SK-N-SH treated with all-trans-retinoic acid at 6 μM for 48 hours (cell line): ENCODE measurements around the gene ZNF264.

ENCODE experiments used
- ATAC-seq: fragments of 200-7000 bp; cut with Tn5 transposase; 3 replicates; pipeline ENCODE4 v1.9.1; 2020; ENCODE audit warnings: mild to moderate bottlenecking, moderate library complexity
- ARNTL ChIP-seq: fragments of 450-650 bp; formaldehyde crosslinking; IDR thresholded peaks from 2 replicates; pipeline ENCODE4 v1.5.0; 2020; ENCODE audit warnings: low read depth, mild to moderate bottlenecking, moderate library complexity, borderline replicate concordance
- BACH2 ChIP-seq: fragments of 250-450 bp; sonication (Bioruptor Pico); IDR thresholded peaks from 2 replicates; pipeline ENCODE4 v1.9.0; 2021; ENCODE audit warnings: mild to moderate bottlenecking, borderline replicate concordance
- CSDC2 ChIP-seq: fragments of 250-450 bp; sonication (Bioruptor Pico); IDR thresholded peaks from 2 replicates; pipeline ENCODE4 v1.5.0; 2020; ENCODE audit warnings: mild to moderate bottlenecking, moderate library complexity
- ESRRG ChIP-seq: fragments of 250-450 bp; sonication (Bioruptor Pico); IDR thresholded peaks from 2 replicates; pipeline ENCODE4 v1.6.1; 2021; ENCODE audit warnings: mild to moderate bottlenecking
- GLIS3 ChIP-seq: fragments of 250-450 bp; sonication (Bioruptor Pico); IDR thresholded peaks from 2 replicates; pipeline ENCODE4 v1.5.0; 2020; ENCODE audit warnings: mild to moderate bottlenecking, moderate library complexity
- ISL1 ChIP-seq: fragments of 250-450 bp; sonication (Bioruptor Pico); IDR thresholded peaks from 2 replicates; pipeline ENCODE4 v2.1.2; 2022; ENCODE audit warnings: mild to moderate bottlenecking, moderate library complexity
- OSR1 ChIP-seq: fragments of 250-450 bp; sonication (Bioruptor Pico); IDR thresholded peaks from 2 replicates; pipeline ENCODE4 v1.8.0; 2022; ENCODE audit warnings: moderate library complexity, mild to moderate bottlenecking, inconsistent platforms
- PATZ1 ChIP-seq: fragments of 250-450 bp; sonication (Bioruptor Pico); IDR thresholded peaks from 2 replicates; pipeline ENCODE4 v1.8.0; 2020; ENCODE audit warnings: mild to moderate bottlenecking, moderate library complexity, borderline replicate concordance
- PPARA ChIP-seq: fragments of 250-450 bp; sonication (Bioruptor Pico); IDR thresholded peaks from 2 replicates; pipeline ENCODE4 v1.5.0; 2020; ENCODE audit warnings: mild to moderate bottlenecking, borderline replicate concordance
- RARB ChIP-seq: fragments of 250-450 bp; sonication (Bioruptor Pico); IDR thresholded peaks from 2 replicates; pipeline ENCODE4 v1.8.0; 2021; ENCODE audit warnings: mild to moderate bottlenecking, moderate library complexity
- SNAI2 ChIP-seq: fragments of 250-450 bp; sonication (Bioruptor Pico); IDR thresholded peaks from 2 replicates; pipeline ENCODE4 v1.5.0; 2020; ENCODE audit warnings: mild to moderate bottlenecking, moderate library complexity
- ZC3H10 ChIP-seq: fragments of 250-450 bp; sonication (Bioruptor Pico); IDR thresholded peaks from 2 replicates; pipeline ENCODE4 v1.5.1; 2021; ENCODE audit warnings: mild to moderate bottlenecking, moderate library complexity
- ZFP3 ChIP-seq: fragments of 250-450 bp; sonication (Bioruptor Pico); IDR thresholded peaks from 2 replicates; pipeline ENCODE4 v1.5.0; 2020; ENCODE audit warnings: mild to moderate bottlenecking, moderate library complexity
- ZFP30 ChIP-seq: fragments of 450-650 bp; formaldehyde crosslinking; IDR thresholded peaks from 2 replicates; pipeline ENCODE4 v1.5.0; 2022; ENCODE audit warnings: mild to moderate bottlenecking, moderate library complexity
- ZNF565 ChIP-seq: fragments of 450-650 bp; formaldehyde crosslinking; conservative IDR thresholded peaks from 2 replicates; pipeline ENCODE4 v1.5.0; 2020; ENCODE audit warnings: low read depth, mild to moderate bottlenecking, moderate library complexity
- ZNF70 ChIP-seq: fragments of 450-650 bp; formaldehyde crosslinking; IDR thresholded peaks from 2 replicates; pipeline ENCODE4 v1.5.0; 2020; ENCODE audit warnings: mild to moderate bottlenecking, moderate library complexity
- ZNF8 ChIP-seq: fragments of 450-650 bp; formaldehyde crosslinking; IDR thresholded peaks from 2 replicates; pipeline ENCODE4 v1.5.0; 2020; ENCODE audit warnings: mild to moderate bottlenecking, moderate library complexity
- TF ChIP-seq, protein P1 (sequence below): fragments of 250-450 bp; sonication (Bioruptor Pico); IDR thresholded peaks from 2 replicates; pipeline ENCODE4 v1.8.0; 2021; ENCODE audit warnings: low read depth, mild to moderate bottlenecking, moderate library complexity, borderline replicate concordance
- TF ChIP-seq, protein P2 (sequence below): fragments of 250-450 bp; sonication (Bioruptor Pico); IDR thresholded peaks from 2 replicates; pipeline ENCODE4 v1.5.1; 2020; ENCODE audit warnings: low read depth, mild to moderate bottlenecking, moderate library complexity
- TF ChIP-seq, protein P3 (sequence below): fragments of 250-450 bp; sonication (Bioruptor Pico); IDR thresholded peaks from 2 replicates; pipeline ENCODE4 v1.5.1; 2021; ENCODE audit warnings: mild to moderate bottlenecking, moderate library complexity
- TF ChIP-seq, protein P4 (sequence below): fragments of 250-450 bp; sonication (Bioruptor Pico); IDR thresholded peaks from 2 replicates; pipeline ENCODE4 v1.5.0; 2020; ENCODE audit warnings: mild to moderate bottlenecking, moderate library complexity

The ZNF264 gene

GRCh38 chr19:57262044-57262443 lies 70.7 kb downstream of the ZNF264 start:
- no peak for ATAC-seq
- TF ChIP-seq ZNF8 (no peak), ZC3H10 (CRISPR knock-in tag) (no peak)

- no peak for ATAC-seq
These were observed 72.0 kb downstream of the ZNF264 start for GRCh38 chr19:57263244-57263741.

DNA sequence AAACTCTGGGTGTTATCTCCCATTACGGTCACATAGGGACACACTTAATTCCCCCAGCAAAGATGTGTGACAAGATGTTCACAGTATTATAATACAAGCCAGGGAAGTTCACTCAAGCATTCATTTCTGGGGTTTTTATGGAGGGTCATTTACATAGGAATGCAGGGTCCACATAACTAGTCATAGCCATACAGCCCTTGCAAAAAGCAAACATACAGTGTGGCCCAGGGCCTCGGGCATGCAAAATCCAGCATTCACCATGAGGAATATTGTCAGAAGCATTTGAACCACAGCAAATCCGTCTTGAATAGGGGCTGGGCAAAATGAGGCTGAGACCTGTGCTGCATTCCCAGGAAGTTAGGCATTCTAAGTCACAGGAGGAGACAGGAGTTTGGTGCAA lies 76.0 kb downstream of the ZNF264 start:
- TF ChIP-seq ZNF70 (CRISPR knock-in tag) = no peak
- TF ChIP-seq, protein P1, sequence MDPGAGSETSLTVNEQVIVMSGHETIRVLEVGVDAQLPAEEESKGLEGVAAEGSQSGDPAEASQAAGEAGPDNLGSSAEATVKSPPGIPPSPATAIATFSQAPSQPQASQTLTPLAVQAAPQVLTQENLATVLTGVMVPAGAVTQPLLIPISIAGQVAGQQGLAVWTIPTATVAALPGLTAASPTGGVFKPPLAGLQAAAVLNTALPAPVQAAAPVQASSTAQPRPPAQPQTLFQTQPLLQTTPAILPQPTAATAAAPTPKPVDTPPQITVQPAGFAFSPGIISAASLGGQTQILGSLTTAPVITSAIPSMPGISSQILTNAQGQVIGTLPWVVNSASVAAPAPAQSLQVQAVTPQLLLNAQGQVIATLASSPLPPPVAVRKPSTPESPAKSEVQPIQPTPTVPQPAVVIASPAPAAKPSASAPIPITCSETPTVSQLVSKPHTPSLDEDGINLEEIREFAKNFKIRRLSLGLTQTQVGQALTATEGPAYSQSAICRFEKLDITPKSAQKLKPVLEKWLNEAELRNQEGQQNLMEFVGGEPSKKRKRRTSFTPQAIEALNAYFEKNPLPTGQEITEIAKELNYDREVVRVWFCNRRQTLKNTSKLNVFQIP (CRISPR knock-in tag) = no peak
- no peak for TF ChIP-seq CSDC2 (CRISPR knock-in tag)
- TF ChIP-seq, protein P2, sequence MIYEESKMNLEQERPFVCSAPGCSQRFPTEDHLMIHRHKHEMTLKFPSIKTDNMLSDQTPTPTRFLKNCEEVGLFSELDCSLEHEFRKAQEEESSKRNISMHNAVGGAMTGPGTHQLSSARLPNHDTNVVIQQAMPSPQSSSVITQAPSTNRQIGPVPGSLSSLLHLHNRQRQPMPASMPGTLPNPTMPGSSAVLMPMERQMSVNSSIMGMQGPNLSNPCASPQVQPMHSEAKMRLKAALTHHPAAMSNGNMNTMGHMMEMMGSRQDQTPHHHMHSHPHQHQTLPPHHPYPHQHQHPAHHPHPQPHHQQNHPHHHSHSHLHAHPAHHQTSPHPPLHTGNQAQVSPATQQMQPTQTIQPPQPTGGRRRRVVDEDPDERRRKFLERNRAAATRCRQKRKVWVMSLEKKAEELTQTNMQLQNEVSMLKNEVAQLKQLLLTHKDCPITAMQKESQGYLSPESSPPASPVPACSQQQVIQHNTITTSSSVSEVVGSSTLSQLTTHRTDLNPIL (CRISPR knock-in tag) = no peak
- no peak for TF ChIP-seq BACH2 (CRISPR knock-in tag)
- no peak for TF ChIP-seq RARB (CRISPR knock-in tag)
- TF ChIP-seq ESRRG (CRISPR knock-in tag) = no peak
- TF ChIP-seq ISL1 = no peak
- no peak for TF ChIP-seq PATZ1 (CRISPR knock-in tag)
- TF ChIP-seq ZC3H10 (CRISPR knock-in tag) = no peak
- no peak for TF ChIP-seq SNAI2 (CRISPR knock-in tag)
- TF ChIP-seq ZFP30 (CRISPR knock-in tag) = no peak
- TF ChIP-seq, protein P3, sequence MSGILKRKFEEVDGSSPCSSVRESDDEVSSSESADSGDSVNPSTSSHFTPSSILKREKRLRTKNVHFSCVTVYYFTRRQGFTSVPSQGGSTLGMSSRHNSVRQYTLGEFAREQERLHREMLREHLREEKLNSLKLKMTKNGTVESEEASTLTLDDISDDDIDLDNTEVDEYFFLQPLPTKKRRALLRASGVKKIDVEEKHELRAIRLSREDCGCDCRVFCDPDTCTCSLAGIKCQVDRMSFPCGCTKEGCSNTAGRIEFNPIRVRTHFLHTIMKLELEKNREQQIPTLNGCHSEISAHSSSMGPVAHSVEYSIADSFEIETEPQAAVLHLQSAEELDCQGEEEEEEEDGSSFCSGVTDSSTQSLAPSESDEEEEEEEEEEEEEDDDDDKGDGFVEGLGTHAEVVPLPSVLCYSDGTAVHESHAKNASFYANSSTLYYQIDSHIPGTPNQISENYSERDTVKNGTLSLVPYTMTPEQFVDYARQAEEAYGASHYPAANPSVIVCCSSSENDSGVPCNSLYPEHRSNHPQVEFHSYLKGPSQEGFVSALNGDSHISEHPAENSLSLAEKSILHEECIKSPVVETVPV = no peak
- TF ChIP-seq, protein P4, sequence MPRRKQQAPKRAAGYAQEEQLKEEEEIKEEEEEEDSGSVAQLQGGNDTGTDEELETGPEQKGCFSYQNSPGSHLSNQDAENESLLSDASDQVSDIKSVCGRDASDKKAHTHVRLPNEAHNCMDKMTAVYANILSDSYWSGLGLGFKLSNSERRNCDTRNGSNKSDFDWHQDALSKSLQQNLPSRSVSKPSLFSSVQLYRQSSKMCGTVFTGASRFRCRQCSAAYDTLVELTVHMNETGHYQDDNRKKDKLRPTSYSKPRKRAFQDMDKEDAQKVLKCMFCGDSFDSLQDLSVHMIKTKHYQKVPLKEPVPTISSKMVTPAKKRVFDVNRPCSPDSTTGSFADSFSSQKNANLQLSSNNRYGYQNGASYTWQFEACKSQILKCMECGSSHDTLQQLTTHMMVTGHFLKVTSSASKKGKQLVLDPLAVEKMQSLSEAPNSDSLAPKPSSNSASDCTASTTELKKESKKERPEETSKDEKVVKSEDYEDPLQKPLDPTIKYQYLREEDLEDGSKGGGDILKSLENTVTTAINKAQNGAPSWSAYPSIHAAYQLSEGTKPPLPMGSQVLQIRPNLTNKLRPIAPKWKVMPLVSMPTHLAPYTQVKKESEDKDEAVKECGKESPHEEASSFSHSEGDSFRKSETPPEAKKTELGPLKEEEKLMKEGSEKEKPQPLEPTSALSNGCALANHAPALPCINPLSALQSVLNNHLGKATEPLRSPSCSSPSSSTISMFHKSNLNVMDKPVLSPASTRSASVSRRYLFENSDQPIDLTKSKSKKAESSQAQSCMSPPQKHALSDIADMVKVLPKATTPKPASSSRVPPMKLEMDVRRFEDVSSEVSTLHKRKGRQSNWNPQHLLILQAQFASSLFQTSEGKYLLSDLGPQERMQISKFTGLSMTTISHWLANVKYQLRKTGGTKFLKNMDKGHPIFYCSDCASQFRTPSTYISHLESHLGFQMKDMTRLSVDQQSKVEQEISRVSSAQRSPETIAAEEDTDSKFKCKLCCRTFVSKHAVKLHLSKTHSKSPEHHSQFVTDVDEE (CRISPR knock-in tag) = no peak
- no peak for TF ChIP-seq ZFP3 (CRISPR knock-in tag)
- no peak for TF ChIP-seq PPARA (CRISPR knock-in tag)
- no peak for TF ChIP-seq OSR1
- no peak for TF ChIP-seq ZNF8
- TF ChIP-seq, all 23 proteins: peak for 0
- ATAC-seq = no peak

More at GRCh38 chr19:57263244-57263741, 72.0 kb downstream of the ZNF264 start:
- no peak for TF ChIP-seq ZNF70 (CRISPR knock-in tag)
- TF ChIP-seq PATZ1 (CRISPR knock-in tag) = no peak
- TF ChIP-seq GLIS3 (CRISPR knock-in tag) = no peak
- TF ChIP-seq BACH2 (CRISPR knock-in tag) = no peak
- no peak for TF ChIP-seq ZFP30 (CRISPR knock-in tag)
- no peak for TF ChIP-seq RARB (CRISPR knock-in tag)
- TF ChIP-seq PPARA (CRISPR knock-in tag) = no peak
- TF ChIP-seq ZNF565 (CRISPR knock-in tag) = no peak
- no peak for TF ChIP-seq ARNTL
- TF ChIP-seq, protein P4 (CRISPR knock-in tag) = no peak
